GM21786 (cell line): ENCODE measurements around the gene PAPOLA.
"Not testable (repeated sequence)": the region's sequence is repeated elsewhere in the genome, so short reads cannot be mapped to it uniquely, and the experiment has no call there.

Source experiments
- ATAC-seq: cut with Tn5 transposase; IDR thresholded peaks from one replicate; pipeline ENCODE4 v1.9.1; 2021; ENCODE audit not compliant: unreplicated experiment

The PAPOLA gene

DNA sequence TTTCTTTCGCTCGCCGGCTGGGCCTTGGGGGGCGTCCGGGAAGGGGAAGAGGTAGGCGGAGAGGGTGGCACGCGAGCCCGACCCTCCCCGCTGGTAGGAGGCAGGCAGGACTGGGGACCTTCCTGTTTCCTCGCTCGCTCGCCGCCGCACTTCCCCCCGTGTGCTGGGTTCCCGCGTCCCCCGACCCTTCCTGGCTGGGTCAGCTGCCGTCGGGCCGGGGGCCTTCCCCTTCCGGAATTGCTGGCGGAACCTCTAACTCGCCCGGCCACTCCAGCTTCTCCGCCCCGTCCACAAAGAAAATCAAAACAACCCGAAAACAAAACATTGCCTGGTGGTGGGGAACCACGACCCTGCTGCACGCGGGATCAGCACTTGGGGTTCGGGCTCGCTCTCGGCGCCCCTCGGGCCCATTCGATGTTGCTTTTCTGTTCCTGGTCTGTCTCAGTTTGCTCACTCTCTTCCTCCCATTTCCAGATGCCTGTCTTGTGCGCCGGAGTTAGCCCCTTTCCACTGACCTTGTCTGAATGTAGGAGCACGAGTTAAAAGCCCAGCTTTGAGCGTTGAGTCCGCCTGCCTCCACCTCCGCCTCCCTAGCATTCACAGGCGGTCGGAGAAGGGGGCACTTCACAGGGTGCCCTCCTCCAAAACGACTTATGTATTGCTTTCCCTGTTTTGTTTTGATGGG, 581 bp downstream of the PAPOLA start:
- ATAC-seq: peak; percentile 24

DNA sequence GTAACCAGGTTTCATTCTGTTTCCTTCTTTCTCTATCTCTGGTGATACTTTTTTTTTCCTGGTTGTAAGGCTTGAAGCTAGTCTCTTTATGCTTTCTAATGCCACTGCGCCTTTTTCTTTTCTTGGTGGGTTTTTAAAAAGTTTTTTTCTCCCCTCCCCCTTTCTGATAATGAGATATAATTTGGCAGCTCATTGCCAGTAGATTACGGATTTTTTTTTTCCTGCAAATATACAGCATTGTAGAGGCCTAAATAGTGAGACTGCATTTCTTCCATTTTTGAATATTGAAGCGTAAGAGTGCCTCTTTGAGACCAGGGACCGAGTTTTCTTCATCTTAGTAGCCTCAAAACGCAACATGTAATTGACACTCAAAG, 1.1 kb downstream of the PAPOLA start:
- no peak for ATAC-seq

DNA sequence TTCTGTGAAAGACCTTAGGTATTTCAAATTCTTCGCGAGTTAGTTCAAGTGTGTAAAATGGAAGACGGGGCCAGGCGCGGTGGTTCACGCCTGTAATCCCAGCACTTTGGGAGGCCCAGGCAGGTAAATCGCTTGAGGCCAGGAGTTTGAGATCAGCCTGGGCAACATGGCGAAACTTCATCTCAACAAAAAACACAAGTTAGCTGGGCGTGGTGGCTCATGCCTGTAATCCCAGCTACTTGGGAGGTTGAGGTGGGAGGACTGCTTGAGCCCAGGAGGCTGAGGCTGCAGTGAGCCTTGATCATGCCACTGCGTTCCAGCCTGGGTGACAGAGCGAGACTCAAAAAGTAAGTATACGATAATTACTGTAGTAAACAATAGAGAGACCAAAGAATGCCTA, 2.2 kb downstream of the PAPOLA start:
- not testable (repeated sequence) for ATAC-seq

DNA sequence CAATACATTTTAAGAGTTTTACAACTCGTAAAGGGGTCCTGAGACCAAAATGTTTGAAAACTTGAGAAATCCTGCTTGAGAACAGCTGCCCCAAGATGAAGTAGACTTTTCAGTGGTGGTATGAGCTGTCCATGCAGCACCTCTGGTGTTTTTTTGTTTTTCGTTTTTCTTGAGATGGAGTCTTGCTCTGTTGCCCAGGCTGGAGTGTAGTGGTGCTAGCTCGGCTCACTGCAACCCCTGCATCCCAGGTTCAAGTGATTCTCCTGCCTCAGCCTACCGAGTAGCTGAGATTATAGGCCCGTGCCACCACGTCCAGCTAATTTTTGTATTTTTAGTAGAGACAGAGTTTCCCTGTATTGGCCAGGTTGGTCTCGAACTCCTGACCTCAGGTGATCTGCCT, 5.5 kb downstream of the PAPOLA start:
- ATAC-seq: no peak

DNA sequence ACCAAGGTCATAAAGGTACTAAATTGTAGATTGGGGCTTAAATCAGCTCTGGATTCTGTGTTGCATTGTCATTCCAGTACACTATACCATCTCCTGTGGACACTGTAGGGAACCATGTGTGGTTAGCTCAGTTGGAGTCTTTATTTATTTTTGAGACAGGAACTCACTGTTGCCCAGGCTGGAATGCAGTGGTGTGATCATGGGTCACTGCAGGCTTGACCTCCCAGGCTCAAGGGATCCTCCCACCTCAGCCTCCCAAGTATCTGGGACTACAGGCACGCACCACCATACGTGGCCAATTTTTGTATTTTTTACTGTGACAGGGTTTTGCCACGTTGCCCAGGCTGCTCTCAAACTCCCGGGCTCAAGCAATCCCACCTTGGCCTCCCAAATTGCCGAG, 6.7 kb downstream of the PAPOLA start:
- no peak for ATAC-seq

DNA sequence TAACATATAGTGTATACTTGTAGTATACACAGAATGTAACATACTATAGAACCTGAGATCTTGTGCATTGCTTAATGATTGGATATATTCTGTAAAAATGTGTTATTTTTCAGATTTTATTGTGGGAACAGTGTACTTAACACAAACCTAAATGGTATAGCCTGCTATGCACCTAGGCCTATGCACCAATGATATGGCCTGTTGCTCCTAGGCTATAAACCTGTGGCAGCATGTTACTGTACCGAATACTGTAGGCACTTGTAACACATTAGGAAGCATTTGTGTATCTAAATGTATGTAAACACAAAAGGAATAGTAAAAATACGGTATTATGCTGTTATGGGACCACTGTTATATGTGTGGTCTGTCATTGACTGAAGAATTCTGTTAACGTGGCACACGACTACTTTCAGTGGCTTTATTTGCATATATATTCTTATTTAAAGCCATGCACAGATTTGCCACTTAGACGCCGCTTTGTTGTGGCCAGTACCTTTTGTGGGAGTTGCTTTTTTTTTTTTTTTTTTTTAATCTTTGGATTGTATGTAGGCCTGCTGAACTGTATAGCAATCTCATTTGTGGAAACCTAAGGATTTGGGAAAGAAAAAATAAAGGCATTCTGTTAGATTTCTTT, 7.4 kb downstream of the PAPOLA start:
- ATAC-seq: peak; percentile 54

DNA sequence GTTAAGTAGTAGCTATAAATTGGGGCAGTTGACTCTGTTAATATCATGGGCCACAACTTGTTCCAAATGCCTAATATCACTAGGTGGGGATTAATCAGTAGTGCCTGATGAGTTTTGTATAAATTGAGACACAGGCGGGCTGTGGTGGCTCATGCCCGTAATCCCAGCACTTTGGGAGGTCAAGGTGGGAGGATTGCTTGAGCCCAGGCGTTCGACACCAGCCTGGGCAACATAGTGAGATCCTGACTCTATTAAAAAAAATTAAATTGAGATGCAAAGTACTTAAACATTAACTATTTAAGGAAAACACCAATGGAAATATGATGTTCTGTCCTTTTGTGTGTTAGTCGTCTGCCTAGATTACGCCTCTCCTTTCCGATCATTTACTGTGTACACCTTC, 9.0 kb downstream of the PAPOLA start:
- no peak for ATAC-seq

DNA sequence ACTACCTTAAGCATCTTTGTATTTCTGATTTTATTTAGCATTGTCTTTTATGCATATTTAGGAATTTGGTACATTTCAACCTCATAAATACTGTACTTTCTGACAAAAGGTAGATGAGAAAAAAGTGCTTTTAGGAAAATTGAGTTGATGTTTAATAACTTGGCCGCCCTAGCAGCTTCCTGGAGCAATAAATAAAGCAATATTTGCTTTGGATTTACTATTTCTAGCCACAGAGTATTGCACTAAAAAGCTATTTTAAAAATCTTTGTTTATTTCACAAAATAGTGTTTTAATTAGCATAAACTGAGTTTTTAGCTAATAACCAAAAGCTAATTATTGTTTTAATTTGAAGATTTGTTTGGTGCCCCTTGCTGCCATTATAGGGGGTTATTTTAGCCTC, 9.5 kb downstream of the PAPOLA start:
- ATAC-seq: no peak

DNA sequence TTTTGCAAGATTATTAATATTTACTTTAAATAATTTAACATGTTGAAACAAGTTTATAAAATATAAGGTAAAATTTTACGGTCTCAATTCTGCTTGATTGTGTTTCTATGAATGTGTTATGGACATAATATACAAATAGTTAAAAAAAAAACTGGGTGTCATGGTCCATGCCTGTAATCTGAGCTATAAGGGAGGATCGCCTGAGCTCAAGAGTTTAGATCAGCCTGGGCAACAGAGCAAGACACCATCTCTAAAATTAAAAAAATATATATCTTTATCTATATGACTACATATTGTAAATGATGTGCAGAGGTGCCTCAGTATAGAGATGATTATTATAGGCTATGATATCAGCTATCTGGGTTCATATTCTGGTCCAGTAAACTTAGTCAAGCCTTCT, 9.9 kb downstream of the PAPOLA start:
- no peak for ATAC-seq

DNA sequence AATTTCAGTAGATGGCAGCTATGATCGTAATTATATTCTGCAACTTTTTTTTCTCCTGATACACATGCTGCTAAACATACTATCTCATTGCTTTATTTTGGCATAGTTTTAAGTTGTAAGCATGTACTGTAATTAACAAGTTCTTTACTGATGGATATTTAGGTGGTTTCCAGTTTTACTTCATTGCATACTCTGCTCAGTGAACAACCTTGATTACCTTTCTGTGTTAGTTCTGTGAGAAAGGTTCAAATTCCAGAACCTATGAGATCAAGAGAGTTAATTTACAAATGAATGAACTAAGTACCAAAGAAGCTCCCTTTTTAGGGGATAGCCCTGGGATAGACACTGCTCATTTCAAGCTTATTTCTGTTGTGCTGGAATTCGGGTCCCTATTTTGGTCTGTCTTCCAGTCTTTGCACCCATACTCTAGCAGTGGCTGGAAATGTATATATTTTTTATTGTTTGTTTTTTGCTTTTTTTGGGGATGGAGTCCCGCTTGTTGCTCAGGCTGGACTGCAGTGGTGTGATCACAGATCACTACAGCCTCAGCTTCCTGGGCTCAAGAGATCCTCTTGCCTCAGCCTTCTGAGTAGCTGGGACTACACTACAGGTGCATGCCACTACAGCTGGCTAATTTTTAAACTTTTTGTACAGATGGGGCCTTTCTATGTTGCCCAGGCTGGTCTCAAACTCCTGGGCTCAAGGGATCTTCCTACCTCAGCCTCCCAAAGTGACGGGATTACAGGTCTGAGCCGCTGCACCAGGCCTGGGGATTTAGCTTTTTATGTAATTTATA, 10.6 kb downstream of the PAPOLA start:
- ATAC-seq: no peak

DNA sequence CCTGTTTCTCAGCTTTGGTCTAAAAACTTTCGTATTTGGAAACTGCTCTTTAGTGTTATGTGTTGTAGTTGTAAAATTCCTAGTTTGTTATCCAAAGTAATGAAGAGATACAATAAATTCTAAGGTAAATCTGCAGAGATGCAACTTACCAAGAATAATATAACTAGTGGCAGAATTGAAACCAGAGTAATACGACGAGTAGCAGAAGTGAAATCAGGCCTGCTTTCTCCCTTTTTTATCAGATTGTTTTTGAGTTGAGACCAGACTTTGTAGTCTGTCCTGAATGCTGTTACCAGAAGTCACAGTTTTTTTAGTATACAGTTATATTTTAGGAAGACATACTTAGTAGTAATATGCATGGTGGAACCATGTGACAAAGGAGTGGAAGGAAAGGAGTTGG, 12.5 kb downstream of the PAPOLA start:
- no peak for ATAC-seq

DNA sequence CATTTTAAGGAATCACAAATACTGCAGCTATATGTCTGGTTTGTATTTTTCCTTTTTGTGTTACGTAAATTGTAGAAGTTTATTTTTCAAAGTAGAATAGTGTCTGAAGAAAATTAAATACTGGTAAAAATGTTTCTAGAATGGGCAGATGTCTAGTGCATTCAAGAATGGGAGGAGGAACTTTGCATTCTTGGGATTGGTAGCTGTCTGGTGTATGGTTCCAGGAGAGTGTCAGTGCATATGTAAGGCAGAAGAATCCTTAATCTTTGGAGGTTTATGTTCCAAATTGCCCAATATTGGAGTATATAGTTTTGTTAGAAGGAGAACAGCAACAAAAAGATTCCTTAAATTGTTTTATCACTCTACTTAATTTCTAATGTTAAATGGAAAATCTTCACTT, 13.5 kb downstream of the PAPOLA start:
- no peak for ATAC-seq

DNA sequence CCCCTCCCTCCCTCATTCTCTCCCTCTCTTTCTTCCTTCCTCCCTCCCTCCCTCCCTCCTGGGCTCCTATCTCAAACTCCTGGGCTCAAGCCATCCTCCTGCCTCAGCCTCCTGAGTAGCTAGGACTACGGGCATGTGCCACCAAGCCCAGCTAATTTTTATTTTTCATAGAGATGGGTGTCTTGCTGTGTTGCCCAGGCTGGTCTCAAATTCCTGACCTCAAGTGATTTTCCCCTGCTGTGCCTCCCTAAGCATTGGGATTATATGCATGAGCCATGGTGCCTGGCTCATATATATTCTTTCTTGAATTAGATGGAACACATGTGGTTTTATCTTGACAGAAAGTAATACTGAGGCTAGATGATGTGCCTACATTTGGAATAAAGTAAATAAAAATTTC, 14.2 kb downstream of the PAPOLA start:
- no peak for ATAC-seq

DNA sequence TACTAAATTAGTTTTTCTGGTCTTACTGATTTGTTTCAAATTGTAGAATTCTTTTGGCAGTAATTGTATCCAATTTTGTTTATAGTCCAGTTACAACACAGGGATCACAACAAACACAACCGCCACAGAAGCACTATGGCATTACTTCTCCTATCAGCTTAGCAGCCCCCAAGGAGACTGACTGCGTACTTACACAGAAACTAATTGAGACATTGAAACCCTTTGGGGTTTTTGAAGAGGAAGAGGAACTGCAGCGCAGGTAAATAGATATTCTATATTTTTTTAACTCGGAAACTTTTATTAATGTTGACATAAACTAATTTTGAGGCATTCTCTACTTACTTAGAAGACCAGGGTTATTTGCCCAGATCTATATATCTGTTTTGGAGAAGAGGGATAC, 17.8 kb downstream of the PAPOLA start:
- peak; percentile 82 for ATAC-seq

DNA sequence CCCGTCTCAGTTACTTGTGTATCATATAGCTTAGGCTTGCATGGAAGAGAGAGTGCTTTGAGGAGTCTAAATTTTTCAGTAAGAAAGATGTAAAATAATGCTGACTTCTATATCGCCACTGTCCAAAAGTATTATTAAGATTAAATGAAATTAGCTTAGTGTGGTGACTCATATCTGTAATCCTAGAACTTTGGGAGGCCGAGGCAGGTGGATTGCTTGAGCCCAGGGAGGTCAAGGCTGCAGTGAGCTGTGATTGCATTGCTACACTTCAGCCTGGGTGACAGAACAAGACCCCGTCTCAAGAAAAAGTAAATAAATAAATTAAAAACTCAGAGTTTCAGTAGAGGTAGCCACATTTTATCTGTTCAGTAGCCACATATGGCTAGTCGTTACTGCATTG, 23.3 kb downstream of the PAPOLA start:
- no peak for ATAC-seq

DNA sequence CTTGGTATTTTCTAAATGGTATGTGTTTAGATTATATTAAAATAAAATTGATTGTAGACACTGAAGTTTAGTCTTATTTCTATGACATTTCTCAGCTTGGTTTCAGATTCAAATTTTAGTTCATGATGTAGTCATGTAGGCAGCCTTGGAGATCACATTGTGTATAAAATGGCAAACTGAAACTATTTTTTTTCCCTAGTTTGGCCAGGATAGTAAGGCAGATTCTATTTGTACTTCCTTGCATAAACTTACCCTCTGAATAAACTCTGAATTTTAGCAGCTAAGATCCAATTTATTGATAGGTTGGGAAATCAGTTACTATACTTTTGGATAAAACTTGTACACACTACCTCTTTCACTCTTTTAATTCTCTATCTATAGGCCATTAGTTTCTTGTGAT, 30.4 kb downstream of the PAPOLA start:
- no peak for ATAC-seq

DNA sequence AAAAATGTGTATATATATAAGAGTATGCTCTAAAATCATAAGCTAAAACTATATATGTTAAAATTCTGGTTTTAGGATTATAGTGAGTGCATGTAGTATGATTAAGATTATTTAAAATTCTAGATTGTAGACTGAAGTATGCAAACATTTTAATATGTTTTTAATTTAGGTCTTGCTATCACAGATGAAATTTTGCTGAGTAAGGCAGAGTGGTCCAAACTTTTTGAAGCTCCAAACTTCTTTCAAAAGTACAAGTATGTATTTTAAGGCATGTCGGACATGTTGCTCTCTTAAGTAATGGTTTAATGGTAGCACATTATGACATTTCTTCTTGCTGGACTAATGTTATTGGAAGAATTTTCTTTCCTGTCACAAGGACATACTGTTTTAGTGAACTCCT, 34.6 kb downstream of the PAPOLA start:
- no peak for ATAC-seq

DNA sequence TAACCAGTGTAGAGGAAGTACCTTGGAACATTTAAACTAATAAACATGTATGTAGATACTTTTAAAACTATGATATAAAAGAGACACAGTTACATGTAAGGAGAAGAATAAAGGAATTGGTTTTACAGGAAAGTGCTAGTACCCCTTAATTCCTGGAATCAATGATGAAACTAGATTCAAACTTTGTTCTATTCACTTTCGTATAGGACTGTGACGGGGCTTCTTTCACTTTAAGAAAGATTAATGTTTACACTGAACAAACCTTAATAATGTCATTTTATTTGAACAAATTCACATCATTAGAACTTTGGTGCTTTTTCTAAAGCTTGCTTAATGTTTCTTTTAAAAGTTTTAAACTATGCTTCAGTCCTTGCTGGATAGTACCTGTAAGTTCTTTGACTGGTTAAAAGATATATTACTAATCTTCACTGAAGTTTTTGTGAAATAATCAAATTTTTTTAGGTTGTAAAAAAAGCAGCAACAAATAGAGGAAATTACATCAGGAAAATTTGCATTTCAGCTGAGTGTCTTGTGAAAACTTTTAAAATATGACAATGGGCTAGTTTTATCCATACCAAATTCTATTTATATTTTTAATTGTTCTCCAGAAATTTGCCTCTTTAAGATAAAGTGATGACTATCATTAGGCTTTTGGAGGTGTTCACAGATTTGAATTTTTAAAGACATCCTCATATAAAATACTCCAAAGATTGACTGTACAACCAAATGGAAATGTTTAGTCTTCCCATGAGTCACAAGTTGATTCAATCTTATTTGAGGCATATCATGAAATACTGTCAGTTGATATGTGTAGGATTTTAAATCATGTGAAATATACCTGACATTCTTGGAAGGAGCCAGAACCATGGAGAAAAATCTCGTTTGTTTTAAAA, 36.2 kb downstream of the PAPOLA start:
- ATAC-seq: no peak

DNA sequence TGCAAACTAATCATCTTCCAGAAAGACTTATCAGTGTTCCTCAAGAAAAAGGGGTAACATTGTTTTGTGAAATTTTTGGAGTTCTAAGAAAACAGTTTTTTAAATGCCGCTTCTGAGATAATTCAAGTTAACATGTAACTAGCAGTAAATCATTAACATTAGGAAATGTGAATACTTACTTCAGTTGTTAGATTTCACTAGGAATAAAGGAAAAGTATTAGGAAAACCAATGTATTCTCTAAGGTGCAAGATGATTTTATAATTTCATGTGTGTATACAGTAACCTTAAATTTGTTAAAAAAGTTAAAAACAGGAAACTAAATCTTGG, 36.8 kb downstream of the PAPOLA start:
- no peak for ATAC-seq

DNA sequence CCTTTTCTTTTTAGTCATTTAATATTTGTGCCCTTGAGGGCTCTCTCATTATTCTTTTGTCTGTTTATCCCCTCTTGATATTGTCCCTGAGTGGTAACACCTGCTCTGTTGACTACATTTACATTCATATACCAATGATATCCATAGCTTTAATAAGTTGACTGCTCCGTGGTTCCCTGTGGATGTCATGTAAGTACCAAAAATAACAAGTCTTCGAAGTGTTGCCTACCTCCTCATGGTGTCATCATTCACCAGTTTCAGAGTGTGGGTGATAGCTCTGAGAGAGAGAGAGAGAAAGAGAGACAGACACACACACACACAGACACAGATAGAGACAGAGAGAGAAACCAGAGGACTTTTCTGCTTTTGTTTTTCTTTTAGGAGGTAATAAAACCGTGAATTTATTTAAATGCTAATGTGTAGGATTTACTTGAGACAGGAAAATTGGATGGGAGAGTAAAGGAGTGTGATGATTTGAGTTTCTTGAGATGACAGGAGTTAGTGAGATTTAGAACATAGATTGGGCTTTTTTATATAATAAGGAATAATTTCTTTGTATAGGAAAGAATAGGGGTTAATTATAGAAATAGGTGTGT, 52.2 kb downstream of the PAPOLA start:
- no peak for ATAC-seq

DNA sequence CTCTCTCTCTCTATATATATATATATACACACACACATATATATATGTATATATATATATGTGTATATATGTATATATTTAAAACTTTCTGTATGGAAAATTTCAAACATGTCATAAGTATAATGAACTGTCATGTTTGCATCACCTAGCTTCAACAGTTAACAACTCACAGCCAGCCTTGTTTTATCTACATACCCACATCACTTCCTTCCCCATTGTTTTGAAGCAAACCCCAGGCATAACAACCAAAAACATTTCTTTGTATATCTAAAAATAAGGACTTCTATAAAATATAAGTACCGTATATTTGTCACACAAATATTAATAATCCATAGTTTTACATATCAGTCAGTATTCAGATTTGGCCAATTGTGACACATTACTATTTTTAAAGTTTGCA, 57.4 kb downstream of the PAPOLA start:
- no peak for ATAC-seq
